Activated gamma-delta T cell (primary cell): Measurements from ENCODE around the gene PIK3R3.

Source experiments
- DNase-seq: peaks from one replicate; lab custom pipeline; 2025; lab: John Stamatoyannopoulos, UW
- total RNA-seq, 2 donors: gene quantifications; one replicate each; lab custom pipeline; 2026; lab: John Stamatoyannopoulos, UW

The PIK3R3 gene
- total RNA-seq = 6.1 to 8.1 reads per million in 2 donors

- peak; percentile 78 for DNase-seq
These were observed at the start of gene PIK3R3 for GRCh38 chr1:46132529-46133180. Gene PIK3R3, minus strand, starts transcription at chr1:46132629. Its CDS starts 677 bp downstream, at chr1:46131952.

GRCh38 chr1:46181343-46182260 is 49.2 kb upstream of the PIK3R3 start:
- DNase-seq = no peak

GRCh38 chr1:46180082-46180616 is 47.7 kb upstream of the PIK3R3 start:
- DNase-seq = no peak

- no peak for DNase-seq
These were observed 47.0 kb upstream of the PIK3R3 start for GRCh38 chr1:46179138-46180081.

GRCh38 chr1:46176211-46176865 is 43.9 kb upstream of the PIK3R3 start, which contains the start of gene P3R3URF:
Gene P3R3URF, minus strand, starts transcription at chr1:46176488. Its CDS starts 17 bp downstream, at chr1:46176471.
- DNase-seq = no peak

- no peak for DNase-seq
These were observed 42.8 kb upstream of the PIK3R3 start for GRCh38 chr1:46175243-46175642.

- DNase-seq = no peak
These were observed 42.2 kb upstream of the PIK3R3 start, which contains the start of gene TSPAN1 for GRCh38 chr1:46174448-46175231. Gene TSPAN1, plus strand, starts transcription at chr1:46175087. Its CDS starts 6,021 bp downstream, at chr1:46181108.

GRCh38 chr1:46173361-46173856 is 41.0 kb upstream of the PIK3R3 start:
- no peak for DNase-seq

- no peak for DNase-seq
These were observed 39.9 kb upstream of the PIK3R3 start for GRCh38 chr1:46172321-46172720.

GRCh38 chr1:46171871-46172270 is 39.4 kb upstream of the PIK3R3 start:
- DNase-seq = no peak

GRCh38 chr1:46171351-46171750 is 38.9 kb upstream of the PIK3R3 start:
- DNase-seq = no peak

GRCh38 chr1:46169811-46170454 is 37.5 kb upstream of the PIK3R3 start:
- no peak for DNase-seq

GRCh38 chr1:46168477-46168876 is 36.0 kb upstream of the PIK3R3 start:
- no peak for DNase-seq

GRCh38 chr1:46166521-46167462 is 34.4 kb upstream of the PIK3R3 start:
- no peak for DNase-seq

- DNase-seq = no peak
These were observed 27.8 kb upstream of the PIK3R3 start for GRCh38 chr1:46160212-46160611.

- no peak for DNase-seq
These were observed 27.1 kb upstream of the PIK3R3 start for GRCh38 chr1:46159516-46159915.

GRCh38 chr1:46158312-46159281 is 26.2 kb upstream of the PIK3R3 start:
- no peak for DNase-seq
